Ascending aorta (tissue), 2 donors: ENCODE data around the gene TMEM132A. TPM values are rescaled to one million over a fixed set of nuclear protein-coding genes. Genes with fewer than 3 reads are reported as not detected.

Experiments
- DNase-seq, 2 donors: peaks; one replicate each; pipeline ENCODE4 v3.0.0-alpha.2; 2019; ENCODE audit warnings: low spot score in 2 of 2
- H3K27ac ChIP-seq, 2 donors: fragments of 200-600 bp; sonication (generic); one replicate each; pipeline ENCODE4 v1.5.1; 2016 to 2017; ENCODE audit warnings: mild to moderate bottlenecking in 1 of 2
- H3K27me3 ChIP-seq: fragments of 200-600 bp; sonication (generic); one replicate; pipeline ENCODE4 v1.5.1; 2017
- H3K36me3 ChIP-seq, 2 donors: fragments of 200-600 bp; sonication (generic); one replicate each; pipeline ENCODE4 v1.5.1; 2016
- H3K4me1 ChIP-seq, 2 donors: fragments of 200-600 bp; sonication (generic); one replicate each; pipeline ENCODE4 v1.5.1; 2016 to 2017; ENCODE audit warnings: mild to moderate bottlenecking in 1 of 2
- H3K4me3 ChIP-seq, 2 donors: fragments of 200-600 bp; sonication (generic); one replicate each; pipeline ENCODE4 v1.5.1; 2016 to 2017; ENCODE audit warnings: mild to moderate bottlenecking in 1 of 2
- H3K9me3 ChIP-seq, 2 donors: fragments of 200-600 bp; sonication (generic); one replicate each; pipeline ENCODE4 v1.5.1; 2016
- CTCF ChIP-seq, 3 experiments: fragments of 200-600 bp in 2 of 3; fragments of 450-650 bp in 1 of 3; sonication (generic) in 2 of 3; IDR thresholded peaks; one replicate each; pipeline ENCODE4 v1.5.1; 2016 to 2019; ENCODE audit warnings: antibody characterized with exemption in 3 of 3, mild to moderate bottlenecking in 1 of 3, moderate library complexity in 1 of 3
- intact Hi-C: fragments of 100-400 bp; cut with DNase I; formaldehyde crosslinking; loops from one replicate; pipeline ENCODE4 v1.15.1; 2023
- total RNA-seq: library from RNA; depleted of rRNA; stranded (reverse); fragments of >200 nt; gene quantifications from one replicate; pipeline ENCODE4 v1.1.0, GENCODE V29; 2016

TMEM132A gene
- total RNA-seq, 1 donor from 2014 or later: 18.9 TPM

DNA sequence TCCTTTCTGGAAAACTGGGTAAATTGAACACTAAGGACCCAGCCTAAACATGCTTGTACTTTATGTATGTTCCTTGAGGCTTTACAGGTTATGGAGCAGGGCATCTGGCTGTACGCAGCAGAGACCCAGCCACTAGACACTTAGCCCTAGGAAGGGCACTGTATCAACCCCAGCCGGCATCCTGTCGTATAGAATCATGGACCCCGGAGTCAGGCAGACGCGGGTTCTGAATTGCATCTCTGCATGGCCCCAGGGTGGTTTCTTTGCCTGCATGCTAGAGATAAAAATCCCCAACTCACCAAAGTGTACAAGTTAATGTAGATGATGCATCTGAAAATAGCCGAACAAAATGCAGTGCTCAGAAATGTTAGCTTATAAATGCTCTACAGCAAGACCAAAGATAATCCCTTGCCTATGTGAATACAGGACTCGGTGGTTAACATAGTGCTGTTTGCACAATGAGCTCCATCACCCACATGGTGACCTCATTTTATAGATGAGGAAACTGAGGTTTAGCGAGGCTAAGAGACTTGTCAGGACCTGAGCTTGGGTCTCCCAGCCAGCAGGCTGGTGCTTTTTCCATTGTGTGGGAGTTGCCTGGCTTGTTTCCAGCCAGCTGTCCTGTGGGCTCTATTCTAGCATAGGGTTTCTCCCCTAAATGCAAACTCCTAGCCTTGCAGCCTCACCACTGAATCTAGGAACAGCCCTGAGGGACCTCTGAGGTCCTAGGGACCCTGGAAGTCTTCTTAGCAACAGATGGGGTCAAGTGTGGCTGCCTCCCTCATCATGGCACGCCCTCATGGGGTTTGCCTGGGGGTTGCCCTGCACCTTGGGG, 54.5 kb downstream of the TMEM132A start:
- Histone ChIP-seq H3K27me3 (no peaks in the 10 kb centered on the region), H3K27ac (no peak overlapping the region), H3K4me3 (no peak overlapping the region), H3K4me1 (no peaks in the 10 kb centered on the region), H3K9me3 (no peaks in the 10 kb centered on the region), H3K36me3 (no peaks in the 10 kb centered on the region)
- intact Hi-C loops: no loop called here
- DNase-seq: no peak
- TF ChIP-seq CTCF (IDR thresholded peaks at IDR 0.05): no peak

DNA sequence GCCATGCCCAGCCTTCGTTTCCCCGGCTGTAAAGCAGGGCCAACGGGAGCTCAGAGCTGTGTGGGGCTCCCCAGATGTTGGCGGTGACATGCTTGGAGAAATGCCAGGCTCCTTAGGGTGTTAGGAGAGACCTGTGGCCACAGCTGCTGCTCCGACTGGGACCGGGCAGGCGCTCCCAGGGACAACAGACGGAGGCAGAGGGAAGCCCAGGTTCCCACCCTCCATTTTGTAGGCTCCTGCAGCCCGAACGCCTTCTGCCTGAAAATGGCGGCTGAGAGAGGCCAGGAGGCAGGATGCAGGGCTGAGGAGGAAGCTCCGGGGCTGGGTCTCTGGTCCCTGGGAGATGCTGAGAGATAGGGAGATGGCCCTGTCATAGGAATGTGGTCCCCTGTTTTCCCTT, 57.3 kb downstream of the TMEM132A start:
- intact Hi-C loops: no loop called here
- TF ChIP-seq CTCF (IDR thresholded peaks at IDR 0.05): no peak
- H3K9me3 ChIP-seq: no peaks in the 10 kb centered on the region
- no peaks in the 10 kb centered on the region for H3K36me3 ChIP-seq
- H3K4me3 ChIP-seq: no peak overlapping the region
- H3K4me1 ChIP-seq: no peaks in the 10 kb centered on the region
- DNase-seq: no peak
- H3K27me3 ChIP-seq: no peaks in the 10 kb centered on the region
- no peak overlapping the region for H3K27ac ChIP-seq

- intact Hi-C loops: no loop called here
- no peak overlapping the region for H3K4me3 ChIP-seq
- no peak overlapping the region for H3K27ac ChIP-seq
- H3K36me3 ChIP-seq: no peaks in the 10 kb centered on the region
- H3K27me3 ChIP-seq: no peaks in the 10 kb centered on the region
- no peak for DNase-seq
- no peak for TF ChIP-seq CTCF (IDR thresholded peaks at IDR 0.05)
- no peaks in the 10 kb centered on the region for H3K4me1 ChIP-seq
- no peaks in the 10 kb centered on the region for H3K9me3 ChIP-seq
Measured at GRCh38 chr11:60982184-60982583, 57.9 kb downstream of the TMEM132A start.

DNA sequence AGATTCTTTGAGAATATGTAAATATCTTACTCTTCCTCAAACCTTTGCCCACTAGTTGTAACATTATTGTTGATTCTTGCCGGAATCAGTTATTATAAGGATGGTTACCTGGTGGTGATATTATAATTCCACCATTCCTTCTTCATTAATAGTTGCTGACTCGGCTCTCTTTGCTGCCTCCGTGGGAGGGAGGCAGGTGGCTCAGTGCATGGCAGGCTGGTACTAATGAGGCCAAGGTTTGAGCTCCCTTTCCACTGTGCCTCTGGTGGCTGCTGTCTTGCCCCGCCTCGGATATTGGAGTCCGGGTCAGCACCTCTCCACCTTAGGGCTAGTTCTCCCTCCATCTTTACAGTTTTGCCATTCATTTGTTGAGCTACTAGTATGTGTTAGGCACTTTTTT, 59.9 kb downstream of the TMEM132A start:
- Histone ChIP-seq H3K4me1 (no peaks in the 10 kb centered on the region), H3K27ac (no peak overlapping the region), H3K4me3 (no peak overlapping the region), H3K9me3 (no peaks in the 10 kb centered on the region), H3K27me3 (no peaks in the 10 kb centered on the region), H3K36me3 (no peaks in the 10 kb centered on the region)
- no peak for TF ChIP-seq CTCF (IDR thresholded peaks at IDR 0.05)
- DNase-seq: no peak
- intact Hi-C loops: no loop called here

DNA sequence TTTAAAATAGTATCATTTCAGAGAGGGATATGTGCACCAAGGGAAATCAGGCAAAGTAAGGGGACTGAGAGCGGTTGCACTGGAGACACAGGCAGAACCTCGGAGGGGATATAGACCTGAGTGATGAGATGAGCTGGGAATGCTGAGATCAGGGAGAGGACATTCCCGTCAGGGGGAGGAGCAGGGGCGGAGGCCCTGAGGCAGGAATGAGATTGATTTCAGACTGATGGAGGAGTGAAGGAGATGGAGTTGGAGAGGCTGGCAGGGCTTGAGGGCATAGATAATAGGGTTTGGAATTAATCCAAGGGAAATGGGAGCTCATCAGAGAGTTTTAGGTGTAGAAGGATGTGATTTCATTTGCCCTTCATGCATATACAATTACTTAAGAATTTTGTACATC, 60.4 kb downstream of the TMEM132A start:
- no peaks in the 10 kb centered on the region for H3K36me3 ChIP-seq
- no peaks in the 10 kb centered on the region for H3K4me1 ChIP-seq
- H3K27ac ChIP-seq: no peak overlapping the region
- DNase-seq: no peak
- TF ChIP-seq CTCF (IDR thresholded peaks at IDR 0.05): no peak
- intact Hi-C loops: no loop called here
- no peaks in the 10 kb centered on the region for H3K9me3 ChIP-seq
- H3K4me3 ChIP-seq: no peak overlapping the region
- H3K27me3 ChIP-seq: no peaks in the 10 kb centered on the region
